HG03457 (cell line): ENCODE measurements around the gene DCTD.

ENCODE experiments used
- ATAC-seq: cut with Tn5 transposase; IDR thresholded peaks from one replicate; pipeline ENCODE4 v1.9.1; 2021; ENCODE audit warnings: moderate number of reproducible peaks; ENCODE audit not compliant: unreplicated experiment

Gene DCTD

DNA sequence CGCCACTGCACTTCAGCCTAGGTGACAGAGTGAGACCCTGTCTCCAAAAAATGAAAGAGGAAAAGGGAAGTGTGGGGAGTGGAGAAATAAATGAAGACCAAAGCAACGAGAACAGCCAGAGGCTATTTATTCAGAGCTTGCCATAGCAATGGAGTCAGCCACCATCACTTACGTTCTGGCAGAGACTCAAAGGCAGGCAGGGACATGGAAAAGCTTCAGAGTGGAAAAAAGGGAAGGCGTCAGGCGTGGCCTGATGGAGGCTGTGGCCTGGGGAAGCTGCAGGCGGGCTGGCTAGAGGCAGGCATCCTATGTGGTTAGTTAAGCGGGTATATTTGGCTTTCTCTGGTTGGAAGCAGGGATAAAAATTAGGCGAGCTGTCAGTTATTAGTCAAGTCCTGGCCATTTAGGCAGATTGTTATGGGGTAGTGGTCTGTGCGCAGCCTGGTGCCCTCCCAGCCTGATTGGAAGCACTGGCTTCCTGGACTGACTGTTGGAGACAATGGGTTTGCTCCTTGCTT lies 73.3 kb downstream of the DCTD start:
- ATAC-seq, result no peak

DNA sequence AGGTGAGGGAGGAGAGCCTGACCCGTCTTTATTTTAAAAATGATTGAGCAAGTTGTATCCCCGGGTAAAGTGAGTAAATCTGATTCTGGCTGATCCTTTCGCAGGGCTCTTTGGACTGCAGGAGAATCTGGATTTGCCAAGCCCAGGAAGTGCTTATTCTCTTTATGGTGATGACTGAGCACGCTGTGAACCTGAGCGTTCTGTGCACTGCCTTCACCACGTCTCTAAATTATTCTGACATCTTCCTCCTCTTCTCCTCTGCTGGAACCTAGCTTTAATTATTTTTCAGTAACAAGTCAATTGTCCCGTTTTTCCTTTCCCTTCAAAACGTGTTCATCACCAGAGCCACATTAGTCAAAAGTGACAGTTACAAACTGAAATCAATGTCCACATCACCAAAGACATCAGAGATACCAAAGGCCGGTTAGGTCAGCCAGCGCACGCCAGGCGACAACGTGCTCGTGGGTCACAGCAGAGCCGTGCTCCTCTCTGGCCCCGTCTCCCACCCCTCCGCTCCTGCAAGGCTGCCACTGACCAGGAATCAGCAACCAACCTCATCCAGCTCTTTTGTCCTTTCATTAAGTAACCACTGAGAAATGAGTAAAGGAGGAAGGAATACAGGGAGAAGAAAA lies 74.3 kb downstream of the DCTD start:
- no peak for ATAC-seq

DNA sequence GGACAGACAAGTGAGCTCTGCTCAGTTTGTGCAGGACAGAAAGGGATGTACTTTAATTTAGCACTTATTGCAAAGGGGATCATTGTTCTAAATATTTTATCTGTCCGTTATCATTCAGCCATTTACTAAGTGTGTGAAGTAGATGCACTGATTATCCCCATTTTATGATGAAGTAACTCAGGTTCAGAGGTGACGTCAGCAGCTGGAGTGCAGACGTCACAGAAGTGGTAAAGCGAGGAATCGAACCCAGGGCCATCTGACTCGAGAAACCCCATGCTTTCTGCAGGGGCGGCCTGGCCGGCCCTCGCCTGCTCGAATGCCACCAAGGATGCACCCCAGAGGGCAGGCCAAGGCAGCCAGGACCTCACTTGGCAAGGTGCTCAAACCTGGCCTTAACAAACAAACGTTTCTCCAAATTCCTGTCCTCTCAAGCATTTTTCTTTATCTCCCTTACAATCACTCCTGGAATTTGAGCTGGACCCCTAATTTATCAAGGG lies 75.0 kb downstream of the DCTD start:
- no peak for ATAC-seq

DNA sequence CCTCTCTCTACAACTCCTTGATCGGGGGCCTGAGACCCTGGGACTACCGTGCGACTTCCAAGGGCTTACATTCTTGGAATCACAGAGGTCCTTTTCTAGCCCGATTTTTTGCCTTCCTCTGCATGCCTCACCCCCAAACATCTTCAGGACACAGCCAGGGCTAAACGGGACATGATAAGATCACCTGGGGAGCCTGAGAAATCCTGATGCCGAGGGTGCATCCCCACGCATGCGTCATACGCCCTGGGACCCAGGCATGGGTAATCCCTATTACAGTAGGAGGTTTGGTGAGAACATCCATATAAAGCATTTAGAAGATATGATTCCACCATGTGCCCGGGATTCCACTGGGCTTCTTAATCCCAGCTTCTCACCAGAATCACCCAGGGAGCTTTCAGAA lies 77.1 kb downstream of the DCTD start:
- ATAC-seq, result no peak
